Measurements from ENCODE around the gene KCNV2.

The KCNV2 gene

GRCh38 chr9:2722715-2723114, 5.4 kb downstream of the KCNV2 start:
- no peak for DNase-seq

DNA sequence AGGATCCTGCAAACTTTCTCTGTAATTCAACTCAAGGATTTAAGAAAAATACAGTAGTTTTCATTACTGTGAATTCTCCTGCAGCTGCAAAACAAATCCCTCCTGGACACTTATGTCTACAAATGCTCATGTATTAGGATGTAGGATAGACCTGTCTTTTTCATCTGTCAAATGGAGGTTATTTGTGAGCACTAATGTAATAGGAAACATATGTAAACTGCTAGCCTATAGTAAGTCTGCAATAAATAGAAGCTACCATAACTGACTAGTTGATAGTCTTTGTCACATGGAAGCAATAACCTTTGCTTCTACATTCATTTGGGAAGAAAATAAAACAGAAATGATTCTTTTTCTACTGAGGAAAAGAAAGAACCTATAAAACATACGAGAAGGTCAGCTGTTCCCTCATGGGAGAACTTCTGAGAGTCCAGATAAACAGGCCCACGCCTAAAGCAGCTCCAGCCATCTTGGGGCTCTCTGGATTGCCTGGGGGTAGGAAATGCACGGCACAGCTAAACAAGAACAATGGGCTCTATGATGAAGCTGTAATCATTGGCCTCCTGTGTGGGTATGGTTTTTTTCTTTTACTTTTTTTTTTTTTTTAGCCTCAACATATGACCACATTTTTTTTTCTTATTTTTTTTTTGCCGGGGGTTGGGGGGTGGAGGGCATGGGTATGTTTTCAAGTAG, 6.2 kb downstream of the KCNV2 start:
- no peak for DNase-seq

DNA sequence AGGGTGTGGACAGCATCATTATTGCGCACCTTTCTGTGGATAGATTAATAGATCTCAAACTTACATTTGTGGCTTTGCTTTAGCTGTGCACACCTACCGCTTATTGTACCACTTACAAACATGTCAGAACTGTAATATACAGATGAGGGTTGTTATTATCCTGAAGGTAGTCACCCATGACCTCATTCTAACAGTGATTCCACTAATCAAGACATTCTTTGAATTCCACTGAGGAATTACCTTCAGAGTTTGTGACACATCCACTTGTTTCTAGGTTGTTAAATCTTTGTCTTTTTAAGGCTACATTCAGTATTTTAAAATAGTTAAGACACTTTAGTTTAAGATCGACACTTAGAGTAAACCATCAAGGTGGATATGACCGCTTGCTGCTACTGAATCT, 7.8 kb downstream of the KCNV2 start:
- DNase-seq: no peak

DNA sequence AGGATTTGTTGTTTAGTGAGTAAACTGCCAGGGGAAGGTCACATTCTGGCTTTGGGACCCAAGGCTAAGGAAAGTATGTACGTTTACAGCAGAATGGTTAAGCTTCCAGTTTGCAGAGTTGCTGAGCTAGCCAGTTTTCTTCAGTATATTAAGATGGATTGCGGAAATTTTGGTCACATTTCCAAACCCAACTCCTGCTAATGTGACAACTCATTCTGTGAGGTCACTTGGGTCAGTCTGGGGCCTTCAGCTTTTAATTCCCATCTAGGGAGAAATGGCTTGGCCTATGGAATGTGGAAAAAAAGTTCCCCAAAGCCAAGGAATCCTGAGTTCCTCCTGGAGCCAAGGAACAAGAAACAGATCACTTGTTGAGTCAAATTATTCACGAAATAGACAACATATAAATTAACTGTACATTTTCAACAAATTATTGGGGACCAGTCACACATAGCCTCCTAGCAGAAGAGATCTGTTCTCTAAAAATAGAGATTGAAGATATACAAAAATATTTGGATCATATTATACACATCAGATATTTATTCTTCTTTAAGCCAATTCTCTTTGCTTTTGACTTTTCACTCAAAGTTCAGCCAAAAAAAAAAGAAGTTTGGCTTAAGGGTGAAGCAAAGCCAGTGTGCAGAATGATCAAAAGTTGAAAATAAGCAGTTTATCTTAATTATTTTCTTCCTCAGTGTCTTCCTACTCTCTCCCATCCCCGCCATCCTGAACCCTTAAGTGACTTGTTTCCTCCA, 8.8 kb downstream of the KCNV2 start:
- no peak for DNase-seq

DNA sequence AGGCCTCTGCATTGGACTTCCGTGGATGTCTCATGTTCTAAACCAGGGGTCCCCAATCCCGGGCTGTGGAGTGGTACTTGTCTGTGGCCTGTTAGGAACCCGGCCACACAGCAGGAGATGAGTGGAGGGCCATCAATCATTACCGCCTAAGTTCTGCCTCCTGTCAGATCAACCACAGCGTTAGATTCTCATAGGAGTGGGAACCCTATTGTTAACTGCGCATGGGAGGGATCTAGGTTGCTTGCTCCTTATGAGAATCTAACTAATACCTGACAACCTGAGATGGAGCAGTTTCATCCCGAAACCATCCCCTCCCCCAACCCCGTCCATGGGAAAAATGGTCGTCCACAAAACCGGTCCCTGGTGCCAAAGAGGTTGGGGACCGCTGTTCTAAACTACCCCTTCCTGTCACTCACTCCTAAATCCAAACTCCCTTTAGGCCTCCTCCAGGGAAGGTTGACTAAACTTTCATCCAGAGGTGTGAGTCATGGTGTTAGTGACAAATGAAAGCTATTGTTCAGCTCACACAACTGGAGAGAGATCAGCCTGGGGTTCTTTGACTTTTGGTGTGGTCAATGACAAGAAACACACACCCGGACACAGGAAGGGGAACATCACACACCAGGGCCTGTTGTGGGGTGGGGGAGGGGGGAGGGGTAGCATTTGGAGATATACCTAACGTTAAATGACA, 9.5 kb downstream of the KCNV2 start:
- DNase-seq: no peak

GRCh38 chr9:2727374-2727773, 10.1 kb downstream of the KCNV2 start:
- no peak for DNase-seq

DNA sequence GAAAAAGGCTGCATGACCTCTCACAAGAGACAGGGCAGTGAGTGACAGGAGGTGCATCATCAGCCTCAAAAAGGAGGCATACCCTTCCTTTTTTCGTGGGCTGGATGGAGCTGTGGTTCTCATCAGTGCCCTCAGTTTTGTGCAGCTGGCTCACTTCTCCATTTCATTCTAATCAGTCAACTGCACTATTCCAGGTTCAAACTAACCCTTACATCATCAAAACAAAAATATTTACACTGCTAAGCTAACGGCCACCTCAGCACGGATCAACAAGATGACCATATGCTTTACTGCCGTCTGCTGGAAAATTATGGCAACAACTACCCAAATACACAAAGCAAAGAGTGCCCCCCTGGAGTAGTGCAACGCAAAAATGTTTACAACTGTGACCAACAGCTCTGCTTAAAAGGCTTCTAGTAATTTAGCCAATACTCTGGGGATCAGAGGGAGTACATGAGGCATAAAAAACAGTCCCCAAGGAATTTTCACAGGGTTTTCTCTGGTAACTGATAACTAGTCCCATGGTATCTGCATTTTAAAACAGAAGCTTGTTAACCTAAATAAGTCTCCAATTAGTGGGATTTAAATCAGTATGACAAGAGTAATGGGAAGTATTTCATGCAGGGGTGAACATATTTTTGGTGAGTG, 10.8 kb downstream of the KCNV2 start:
- DNase-seq: peak; percentile 14

DNA sequence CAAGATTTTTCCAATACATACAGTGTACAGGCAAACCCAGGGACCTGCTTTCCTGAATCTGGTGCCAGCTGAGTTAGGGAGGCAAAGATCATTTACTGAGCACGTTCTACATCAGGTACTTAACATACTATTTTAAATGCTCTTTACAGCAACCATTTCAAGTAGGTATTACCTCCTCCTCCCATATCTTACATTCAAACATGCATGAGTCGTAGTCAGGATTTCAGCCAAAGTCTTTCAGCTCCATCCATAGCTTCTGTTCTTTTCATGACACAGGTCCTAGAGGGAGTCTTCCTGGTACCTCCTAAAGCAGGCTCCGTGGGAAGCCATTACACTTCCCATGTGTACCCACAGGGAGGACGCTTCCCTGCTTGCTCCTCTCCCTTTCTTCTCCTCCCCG, 11.7 kb downstream of the KCNV2 start:
- no peak for DNase-seq

DNA sequence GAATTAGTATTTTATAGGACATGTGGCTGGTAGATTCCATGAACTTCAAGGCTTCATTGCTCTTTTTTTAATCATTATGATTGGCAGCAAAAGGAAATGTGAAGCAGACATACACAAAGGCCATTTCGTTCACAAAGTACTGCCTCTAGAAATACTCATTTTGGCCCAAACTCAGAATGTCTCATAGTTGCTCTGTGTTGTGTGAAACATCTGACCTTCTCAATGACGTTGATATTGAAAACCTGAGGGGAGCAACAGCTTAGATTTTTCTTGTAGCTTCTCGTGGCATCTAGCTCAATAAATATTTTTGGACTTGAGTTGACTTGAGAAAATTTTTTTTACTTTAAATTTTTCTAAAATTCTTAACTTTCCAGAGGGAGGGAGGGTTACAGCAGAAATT, 12.4 kb downstream of the KCNV2 start:
- no peak for DNase-seq

- no peak for DNase-seq
Observed at GRCh38 chr9:2730971-2731370, 13.7 kb downstream of the KCNV2 start.

GRCh38 chr9:2732492-2732891, 15.2 kb downstream of the KCNV2 start:
- DNase-seq: no peak

- no peak for DNase-seq
Observed at GRCh38 chr9:2740616-2741015, 23.3 kb downstream of the KCNV2 start.

DNA sequence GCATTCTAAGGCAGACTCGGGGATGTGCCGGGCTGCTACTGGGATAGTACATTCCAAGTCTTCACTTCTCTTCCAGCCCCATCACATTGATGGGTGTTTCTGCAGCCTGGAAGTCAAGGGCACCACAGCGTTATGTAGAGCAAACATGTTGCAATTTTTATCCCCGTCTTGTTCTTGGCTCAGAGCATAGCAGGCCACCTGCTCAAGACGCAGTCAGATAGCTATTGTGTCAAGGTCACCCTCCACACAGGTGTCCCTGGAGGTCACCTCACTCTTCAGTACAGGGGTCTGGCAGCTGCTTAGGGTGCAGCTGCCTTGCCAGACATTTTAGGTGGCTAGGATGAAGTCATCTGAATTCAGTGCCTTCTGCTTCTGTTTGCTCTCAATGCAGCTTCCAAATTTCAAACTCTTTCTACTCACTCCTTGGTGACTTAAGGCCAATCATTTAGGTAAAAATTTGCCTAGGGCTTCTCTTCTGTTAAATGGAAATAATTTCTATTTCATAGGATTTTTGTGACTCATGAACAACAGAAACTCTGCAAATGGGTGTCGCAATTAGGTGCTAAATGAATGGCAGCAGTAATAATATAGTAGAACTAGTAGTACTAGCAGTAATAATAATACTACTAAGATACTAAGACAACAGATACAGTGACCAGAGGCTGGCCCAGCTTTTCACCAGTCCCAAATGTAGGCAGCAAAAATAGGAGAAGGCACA, 24.3 kb downstream of the KCNV2 start:
- DNase-seq: no peak

DNA sequence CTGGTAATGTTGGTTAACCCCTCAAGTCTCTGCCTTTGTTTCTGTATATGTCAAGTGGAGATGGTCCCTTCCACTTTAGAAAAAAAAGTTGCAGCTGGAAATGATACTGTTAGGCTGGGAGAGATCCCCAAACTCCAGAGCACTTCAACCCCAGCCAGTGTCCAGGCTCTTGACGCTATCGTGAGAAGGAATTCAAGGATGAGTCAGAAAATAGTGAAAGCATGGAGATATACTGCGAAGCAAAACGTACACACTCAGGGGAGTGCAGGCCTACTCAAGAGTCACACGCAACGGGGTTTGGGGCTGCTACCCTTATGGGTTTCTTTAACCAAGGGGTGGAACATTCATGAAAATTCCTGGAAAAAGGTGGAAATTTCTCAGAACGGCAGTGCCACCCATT, 24.9 kb downstream of the KCNV2 start:
- DNase-seq: no peak

GRCh38 chr9:2743937-2744529, 26.7 kb downstream of the KCNV2 start:
- no peak for DNase-seq

GRCh38 chr9:2745560-2746380, 28.5 kb downstream of the KCNV2 start:
- no peak for DNase-seq

GRCh38 chr9:2749485-2749884, 32.2 kb downstream of the KCNV2 start:
- no peak for DNase-seq

DNA sequence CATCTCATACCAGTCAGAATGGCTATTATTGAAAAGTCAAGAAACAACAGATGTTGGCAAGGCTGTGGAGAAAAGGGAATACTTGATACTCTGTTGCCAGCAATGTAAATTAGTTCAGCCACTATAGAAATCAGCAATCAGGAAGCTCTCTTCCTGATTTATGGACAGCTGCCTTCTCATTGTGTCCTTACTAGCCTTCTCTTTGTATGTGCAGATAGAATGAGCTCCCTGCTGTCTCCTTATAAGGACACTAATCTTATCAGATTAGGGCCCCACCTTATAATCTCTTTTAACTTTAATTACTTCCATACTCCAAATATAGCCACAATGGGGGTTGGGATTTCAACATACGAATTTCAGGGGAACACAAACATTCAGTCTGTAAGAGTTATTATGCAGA, 38.0 kb downstream of the KCNV2 start:
- no peak for DNase-seq

DNA sequence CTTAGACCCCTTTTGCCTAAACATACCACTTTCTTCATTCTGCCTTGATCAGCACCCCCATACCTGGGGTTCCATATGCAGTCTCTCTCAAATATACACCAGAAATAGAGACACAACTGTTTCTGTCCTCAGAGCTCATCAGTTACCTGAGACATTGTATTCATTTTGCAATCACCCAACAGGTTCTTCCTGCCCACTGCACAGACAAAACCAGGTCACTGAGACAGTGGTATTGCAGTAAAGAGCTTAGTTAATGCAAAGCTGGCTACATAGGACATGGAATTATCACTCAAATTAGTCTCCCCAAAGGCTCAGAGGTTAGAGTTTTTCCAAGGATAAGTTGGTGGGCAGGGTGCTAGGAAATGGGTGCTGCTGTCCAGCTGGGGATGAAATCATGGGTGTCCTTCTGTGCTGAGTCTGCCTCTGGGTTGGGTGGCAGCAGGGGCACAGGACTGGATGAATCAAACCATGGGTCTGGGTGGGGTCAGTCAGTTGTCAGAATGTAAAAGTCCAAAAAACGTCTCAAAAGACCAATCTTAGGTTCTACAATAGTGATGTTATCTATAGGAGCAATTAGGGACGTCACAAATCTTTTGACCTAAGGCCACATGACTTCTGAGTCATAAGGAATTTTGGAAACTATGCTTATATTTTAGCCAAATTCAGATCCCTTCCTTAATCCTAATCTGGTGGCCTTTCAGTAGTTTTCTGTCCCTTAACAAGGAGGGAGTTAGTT, 41.0 kb downstream of the KCNV2 start:
- DNase-seq: no peak

- no peak for DNase-seq
Observed at GRCh38 chr9:2758898-2759510, 41.7 kb downstream of the KCNV2 start.
